ENCODE measurements around the gene TMEM255B.
"Not testable (repeated sequence)": the region's sequence is repeated elsewhere in the genome, so short reads cannot be mapped to it uniquely, and the experiment has no call there.

The TMEM255B gene

GRCh38 chr13:113792886-113793717 lies 34.1 kb downstream of the TMEM255B start:
- no peak for DNase-seq (ENCODE audit: low spot score)

GRCh38 chr13:113793718-113794085 lies 34.7 kb downstream of the TMEM255B start:
- no peak for TF ChIP-seq CTCF (IDR thresholded peaks at IDR 0.05; ENCODE audit: extremely low read depth, insufficient read depth, missing control alignments)
- no peak for DNase-seq (ENCODE audit: low spot score)
- in situ Hi-C loops (cut with MboI; ENCODE audit: low pct_unique_long_range_greater_than_20kb, low sequenced_read_pairs, unreplicated experiment): no loop called here

More at GRCh38 chr13:113792886-113793717, 34.1 kb downstream of the TMEM255B start:
- in situ Hi-C loops (cut with MboI; ENCODE audit: low pct_unique_long_range_greater_than_20kb, low sequenced_read_pairs, unreplicated experiment): no loop called here
- TF ChIP-seq CTCF (IDR thresholded peaks at IDR 0.05; ENCODE audit: extremely low read depth, insufficient read depth, missing control alignments): no peak

- DNase-seq (ENCODE audit: low spot score): no peak
- TF ChIP-seq CTCF (IDR thresholded peaks at IDR 0.05; ENCODE audit: extremely low read depth, insufficient read depth, missing control alignments): no peak
- in situ Hi-C loops (cut with MboI; ENCODE audit: low pct_unique_long_range_greater_than_20kb, low sequenced_read_pairs, unreplicated experiment): no loop called here
Observed at GRCh38 chr13:113794086-113794485, 35.1 kb downstream of the TMEM255B start.

DNA sequence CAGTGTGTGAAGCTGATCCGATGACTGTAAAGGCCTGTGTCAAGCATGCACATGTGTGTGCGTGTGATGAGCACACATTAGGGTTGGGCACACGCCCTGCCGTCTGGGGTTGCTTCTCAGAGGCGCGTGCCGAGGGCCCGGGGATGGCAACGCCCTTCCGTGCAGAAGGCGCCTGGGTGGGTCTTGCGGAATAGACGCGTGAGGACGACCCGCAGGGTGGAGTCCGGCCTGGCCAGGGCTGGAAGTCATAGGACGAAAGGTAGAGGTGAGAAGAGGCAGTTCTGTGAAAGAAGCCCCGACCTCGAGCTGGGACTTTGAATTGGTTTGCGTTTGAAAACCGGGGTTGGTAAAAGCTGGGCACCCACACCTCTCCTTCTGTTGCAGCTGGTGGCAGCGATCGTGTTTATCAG lies 35.7 kb downstream of the TMEM255B start:
- DNase-seq (ENCODE audit: low spot score): no peak
- TF ChIP-seq CTCF (IDR thresholded peaks at IDR 0.05; ENCODE audit: extremely low read depth, insufficient read depth, missing control alignments): no peak
- in situ Hi-C loops (cut with MboI; ENCODE audit: low pct_unique_long_range_greater_than_20kb, low sequenced_read_pairs, unreplicated experiment): no loop called here

DNA sequence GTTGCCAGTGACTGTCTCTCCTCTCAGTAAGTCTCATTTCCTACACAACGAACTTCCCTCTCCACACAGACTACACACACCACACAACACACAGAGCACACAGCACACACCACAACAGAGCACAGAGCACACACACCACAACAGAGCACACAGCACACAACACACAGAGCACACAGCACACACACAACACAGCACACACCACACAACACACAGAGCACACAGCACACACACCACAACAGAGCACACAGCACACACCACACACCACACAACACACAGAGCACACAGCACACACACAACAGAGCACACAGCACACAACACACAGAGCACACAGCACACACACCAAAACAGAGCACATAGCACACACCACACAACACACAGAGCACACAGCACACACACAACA lies 36.3 kb downstream of the TMEM255B start:
- DNase-seq (ENCODE audit: low spot score); in situ Hi-C loops (cut with MboI; ENCODE audit: low pct_unique_long_range_greater_than_20kb, low sequenced_read_pairs, unreplicated experiment): not testable (repeated sequence)

DNA sequence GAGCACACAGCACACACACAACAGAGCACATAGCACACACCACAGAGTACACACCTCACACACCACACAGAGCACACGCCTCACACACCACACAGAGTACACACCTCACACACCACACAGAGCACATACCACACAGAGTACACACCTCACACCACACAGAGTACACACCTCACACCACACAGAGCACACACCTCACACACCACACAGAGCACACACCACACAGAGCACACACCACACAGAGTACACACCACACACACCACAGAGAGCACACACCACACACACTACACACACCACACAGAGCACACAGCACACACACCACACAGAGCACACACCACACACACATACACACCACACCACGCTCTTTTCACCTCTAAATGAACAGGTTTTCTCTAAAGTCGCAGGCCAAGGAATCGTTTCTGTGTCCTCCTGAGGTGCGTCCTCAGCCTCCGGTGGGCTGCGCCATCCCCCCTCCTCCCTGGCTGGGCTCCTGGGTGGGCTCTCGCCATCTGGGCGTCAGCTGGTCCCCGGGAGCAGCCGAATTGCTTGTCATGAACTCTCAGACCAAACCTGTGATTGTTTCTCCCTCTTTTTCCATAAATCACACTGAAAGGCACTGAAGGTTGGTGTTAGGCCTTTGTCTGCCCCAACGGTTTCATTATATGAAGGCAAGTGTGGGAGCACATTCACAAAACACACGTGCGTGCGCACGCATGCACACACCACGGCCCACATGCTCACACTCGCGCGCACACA lies 37.4 kb downstream of the TMEM255B start:
- in situ Hi-C loops (cut with MboI; ENCODE audit: low pct_unique_long_range_greater_than_20kb, low sequenced_read_pairs, unreplicated experiment): no loop called here
- DNase-seq (ENCODE audit: low spot score): no peak
- no peak for TF ChIP-seq CTCF (IDR thresholded peaks at IDR 0.05; ENCODE audit: extremely low read depth, insufficient read depth, missing control alignments)

All from GM13977 (cell line).